ENCODE results near the gene SCARF2. TPM values are rescaled to one million over a fixed set of nuclear protein-coding genes. Genes with fewer than 3 reads are reported as not detected.
"Not testable (repeated sequence)": the region's sequence is repeated elsewhere in the genome, so short reads cannot be mapped to it uniquely, and the experiment has no call there.

Gene SCARF2
- total and polyA plus RNA-seq, 11 donors = 1.5 to 10.1 (median 2.8) TPM

DNA sequence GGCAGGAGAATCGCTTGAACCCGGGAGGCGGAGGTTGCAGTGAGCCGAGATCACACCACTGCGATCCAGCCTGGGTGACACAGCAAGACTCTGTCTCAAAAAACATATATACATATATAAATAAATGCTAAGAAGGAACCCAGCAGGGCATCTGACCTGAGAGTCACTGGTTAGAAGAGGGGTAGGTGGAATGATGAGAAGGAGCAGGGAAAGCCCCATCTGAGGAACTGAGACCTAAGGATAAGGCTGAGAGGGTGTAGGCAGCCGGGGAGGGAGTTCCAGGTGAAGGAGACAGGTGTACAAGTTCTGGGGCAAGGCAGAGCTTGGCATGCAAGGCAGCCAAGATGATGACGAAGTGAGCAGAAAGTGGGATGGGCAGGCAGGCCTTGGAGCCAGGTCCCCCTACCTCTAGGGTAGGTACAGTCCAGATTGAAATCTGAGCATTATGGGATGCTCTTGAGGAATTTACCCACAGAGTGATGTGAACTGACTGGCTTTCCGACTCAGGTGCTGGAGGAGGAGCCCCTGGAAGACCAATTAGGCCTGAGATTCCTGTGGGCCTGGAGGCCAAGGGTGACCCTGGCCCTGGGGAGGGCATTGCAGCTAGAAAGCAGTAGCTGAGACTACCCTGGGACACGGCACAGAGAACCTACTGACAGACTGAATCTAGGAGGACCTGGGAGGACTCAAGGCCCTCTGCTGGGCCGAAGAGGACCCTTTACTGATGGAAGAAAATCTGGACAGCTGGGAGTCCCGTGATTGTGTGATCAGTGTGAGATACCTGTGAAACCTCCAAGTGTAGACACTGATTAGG lies 35.2 kb upstream of the SCARF2 start:
- DNase-seq = no peak

GRCh38 chr22:20471126-20471833 lies 33.7 kb upstream of the SCARF2 start:
- Histone ChIP-seq H3K9me3 (no peaks in the 10 kb centered on the region), H3K27me3 (no peaks in the 10 kb centered on the region), H3K27ac (no peak overlapping the region), H3K4me3 (no peak overlapping the region), H3K4me1 (peaks cover 0 to 9% (median 4%) of the 10 kb centered on the region in 12 donors), H3K36me3 (peaks cover 0 to 33% (median 14%) of the 10 kb centered on the region in 9 donors)
- TF ChIP-seq POLR2A (IDR thresholded peaks at IDR 0.05) = no peak
- TF ChIP-seq, protein P1, sequence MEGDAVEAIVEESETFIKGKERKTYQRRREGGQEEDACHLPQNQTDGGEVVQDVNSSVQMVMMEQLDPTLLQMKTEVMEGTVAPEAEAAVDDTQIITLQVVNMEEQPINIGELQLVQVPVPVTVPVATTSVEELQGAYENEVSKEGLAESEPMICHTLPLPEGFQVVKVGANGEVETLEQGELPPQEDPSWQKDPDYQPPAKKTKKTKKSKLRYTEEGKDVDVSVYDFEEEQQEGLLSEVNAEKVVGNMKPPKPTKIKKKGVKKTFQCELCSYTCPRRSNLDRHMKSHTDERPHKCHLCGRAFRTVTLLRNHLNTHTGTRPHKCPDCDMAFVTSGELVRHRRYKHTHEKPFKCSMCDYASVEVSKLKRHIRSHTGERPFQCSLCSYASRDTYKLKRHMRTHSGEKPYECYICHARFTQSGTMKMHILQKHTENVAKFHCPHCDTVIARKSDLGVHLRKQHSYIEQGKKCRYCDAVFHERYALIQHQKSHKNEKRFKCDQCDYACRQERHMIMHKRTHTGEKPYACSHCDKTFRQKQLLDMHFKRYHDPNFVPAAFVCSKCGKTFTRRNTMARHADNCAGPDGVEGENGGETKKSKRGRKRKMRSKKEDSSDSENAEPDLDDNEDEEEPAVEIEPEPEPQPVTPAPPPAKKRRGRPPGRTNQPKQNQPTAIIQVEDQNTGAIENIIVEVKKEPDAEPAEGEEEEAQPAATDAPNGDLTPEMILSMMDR (IDR thresholded peaks at IDR 0.05) = no peak
- DNase-seq (no peak), ATAC-seq (no peak)
- 89 to 95% (median 93%) methylated on average over 9 of the region's 9 CpGs for WGBS, 4 donors
- intact Hi-C loops (cut with DNase I) = no loop called here

More for the DNA sequence above, 35.2 kb upstream of the SCARF2 start:
- Histone ChIP-seq H3K4me1 (peaks cover 0 to 9% (median 4%) of the 10 kb centered on the region in 12 donors), H3K27ac (no peak overlapping the region), H3K9me3 (no peaks in the 10 kb centered on the region), H3K4me3 (no peak overlapping the region), H3K36me3 (peaks cover 0 to 33% (median 14%) of the 10 kb centered on the region in 9 donors), H3K27me3 (no peaks in the 10 kb centered on the region)
- no peak for ATAC-seq
- WGBS, 4 donors = 88 to 95% (median 92%) methylated on average over 11 of the region's 11 CpGs
- intact Hi-C loops (cut with DNase I) = no loop called here
- TF ChIP-seq, protein P1 (IDR thresholded peaks at IDR 0.05) = no peak
- no peak for TF ChIP-seq POLR2A (IDR thresholded peaks at IDR 0.05)

GRCh38 chr22:20470525-20470924 lies 32.9 kb upstream of the SCARF2 start:
- H3K4me3 ChIP-seq; H3K9me3 ChIP-seq; H3K4me1 ChIP-seq; DNase-seq; ATAC-seq; intact Hi-C loops (cut with DNase I); H3K27me3 ChIP-seq; H3K27ac ChIP-seq: not testable (repeated sequence)
- H3K36me3 ChIP-seq = peaks cover 0 to 35% (median 14%) of the 10 kb centered on the region in 9 donors
- 95 to 98% (median 97%) methylated on average over 2 of the region's 2 CpGs for WGBS, 4 donors

DNA sequence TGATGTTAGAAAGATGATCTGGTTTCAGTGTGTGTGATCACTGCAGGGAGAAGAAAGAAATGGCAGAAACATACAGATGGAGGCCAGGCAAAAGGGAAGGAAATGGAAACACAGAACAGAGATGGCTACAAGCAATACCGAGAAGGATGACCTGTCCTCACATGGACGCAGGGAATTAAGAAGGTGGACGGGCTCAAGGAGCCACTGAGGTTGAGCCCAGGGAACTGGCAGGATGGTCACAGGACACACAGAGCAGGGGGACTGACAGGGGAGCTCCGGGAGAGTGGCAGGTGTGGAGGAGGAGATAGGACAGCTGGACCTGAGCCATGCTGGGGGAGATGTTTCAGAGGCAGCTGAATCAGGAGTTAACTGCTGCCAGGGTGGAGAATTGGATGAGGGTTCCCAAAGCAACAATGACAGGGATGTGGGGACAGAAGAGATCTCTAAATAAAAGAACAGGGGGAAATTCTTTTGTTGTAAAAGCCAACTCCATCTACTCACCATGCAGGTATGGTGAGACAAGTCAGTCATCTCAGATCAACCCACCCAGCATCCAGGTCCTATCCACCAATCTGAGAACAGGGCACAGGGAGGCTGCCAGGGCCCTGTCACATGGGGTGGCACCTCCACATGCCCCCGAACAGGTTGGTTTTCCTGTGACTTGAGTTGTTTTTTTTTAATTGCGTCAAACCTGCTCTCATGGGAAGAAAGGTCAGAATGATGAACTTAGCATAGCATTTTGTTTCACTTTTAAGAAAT lies 31.7 kb upstream of the SCARF2 start:
- DNase-seq = no peak
- intact Hi-C loops (cut with DNase I) = no loop called here
- Histone ChIP-seq H3K9me3 (no peaks in the 10 kb centered on the region), H3K27ac (no peak overlapping the region), H3K36me3 (peaks cover 0 to 46% (median 23%) of the 10 kb centered on the region in 9 donors), H3K4me1 (peaks cover 0 to 16% (median 0%) of the 10 kb centered on the region in 12 donors), H3K4me3 (no peak overlapping the region), H3K27me3 (no peaks in the 10 kb centered on the region)
- 76 to 87% (median 84%) methylated on average over 6 of the region's 6 CpGs for WGBS, 4 donors
- TF ChIP-seq, protein P1 (IDR thresholded peaks at IDR 0.05) = no peak
- TF ChIP-seq POLR2A (IDR thresholded peaks at IDR 0.05) = no peak
- ATAC-seq = no peak
